GM18520 (cell line): Measurements from ENCODE around the gene TMEM150A.
"Not testable (repeated sequence)": the region's sequence is repeated elsewhere in the genome, so short reads cannot be mapped to it uniquely, and the experiment has no call there.

ENCODE experiments used
- ATAC-seq: cut with Tn5 transposase; IDR thresholded peaks from one replicate; pipeline ENCODE4 v1.9.1; 2021; ENCODE audit not compliant: unreplicated experiment

TMEM150A gene

GRCh38 chr2:85577386-85578242 lies 24.9 kb downstream of the TMEM150A start, which contains the start of gene VAMP8:
Gene VAMP8 (plus strand): TSS chr2:85577586. CDS start chr2:85577647, 61 bp downstream.
- peak; percentile 53 for ATAC-seq

- ATAC-seq, result no peak
These were observed 25.5 kb downstream of the TMEM150A start for GRCh38 chr2:85577063-85577385.

GRCh38 chr2:85575739-85576138 lies 26.8 kb downstream of the TMEM150A start:
- ATAC-seq, result no peak

- ATAC-seq, result no peak
These were observed 36.2 kb downstream of the TMEM150A start for GRCh38 chr2:85566265-85566664.

- ATAC-seq, result no peak
These were observed 38.3 kb downstream of the TMEM150A start for GRCh38 chr2:85564144-85564563.

- ATAC-seq, result peak; percentile 92
These were observed 41.0 kb downstream of the TMEM150A start, which contains the start of gene GGCX for GRCh38 chr2:85561280-85562212. Gene GGCX (minus strand): TSS chr2:85561493. CDS start chr2:85561428, 65 bp downstream.

GRCh38 chr2:85560812-85561279 lies 41.7 kb downstream of the TMEM150A start:
- ATAC-seq, result no peak

- ATAC-seq, result not testable (repeated sequence)
These were observed 42.1 kb downstream of the TMEM150A start for GRCh38 chr2:85560403-85560726.

- no peak for ATAC-seq
These were observed 44.3 kb downstream of the TMEM150A start for GRCh38 chr2:85558160-85558559.

GRCh38 chr2:85557130-85557529 lies 45.4 kb downstream of the TMEM150A start:
- no peak for ATAC-seq

- no peak for ATAC-seq
These were observed 47.4 kb downstream of the TMEM150A start for GRCh38 chr2:85554980-85555612.

- ATAC-seq, result no peak
These were observed 49.3 kb downstream of the TMEM150A start for GRCh38 chr2:85553184-85553583.

GRCh38 chr2:85551698-85552678 lies 50.5 kb downstream of the TMEM150A start:
- no peak for ATAC-seq

- no peak for ATAC-seq
These were observed 52.0 kb downstream of the TMEM150A start for GRCh38 chr2:85550486-85550885.

- ATAC-seq, result no peak
These were observed 52.7 kb downstream of the TMEM150A start for GRCh38 chr2:85549826-85550225.

GRCh38 chr2:85549095-85549494 lies 53.4 kb downstream of the TMEM150A start:
- ATAC-seq, result no peak

- no peak for ATAC-seq
These were observed 53.9 kb downstream of the TMEM150A start for GRCh38 chr2:85548608-85548900.
